Activated CD8-positive, alpha-beta T cell treated with anti-CD3 and anti-CD28 coated beads, Interleukin-2, amount 10 ng/mL, durations not matched to agents 7 days and 5 days (primary cell): ENCODE data around the gene MBNL1. TPM values are rescaled to one million over a fixed set of nuclear protein-coding genes. Genes with fewer than 3 reads are reported as not detected.

ENCODE experiments used
- ATAC-seq: fragments of 150-1000 bp; cut with Tn5 transposase; one replicate; pipeline ENCODE4 v1.10.0; 2021; ENCODE audit warnings: moderate library complexity
- CTCF ChIA-PET: fragments of 350-600 bp; sonication (Branson Sonifier 250); formaldehyde crosslinking; loops from one replicate; lab custom pipeline; 2021; ENCODE audit warnings: antibody characterized with exemption; lab: Charles Lee
- POLR2A ChIA-PET: fragments of 350-600 bp; sonication (Branson Sonifier 250); formaldehyde crosslinking; loops from one replicate; lab custom pipeline; 2021; ENCODE audit warnings: antibody characterized with exemption; lab: Charles Lee
- DNase-seq: peaks from one replicate; pipeline ENCODE4 v3.0.0-alpha.2; 2020
- H3K27ac Mint-ChIP-seq: one replicate; pipeline ENCODE4 v1.8.0; 2021; ENCODE audit warnings: mild to moderate bottlenecking, mixed read lengths
- H3K27me3 Mint-ChIP-seq: one replicate; pipeline ENCODE4 v1.8.0; 2021; ENCODE audit warnings: low read depth, mixed read lengths
- H3K36me3 Mint-ChIP-seq: one replicate; pipeline ENCODE4 v1.8.0; 2021; ENCODE audit warnings: low read depth, mixed read lengths
- H3K4me1 Mint-ChIP-seq: one replicate; pipeline ENCODE4 v1.8.0; 2021; ENCODE audit warnings: low read depth, mixed read lengths
- H3K4me3 Mint-ChIP-seq: one replicate; pipeline ENCODE4 v1.8.0; 2021; ENCODE audit warnings: mild to moderate bottlenecking, mixed read lengths
- H3K9me3 Mint-ChIP-seq: one replicate; pipeline ENCODE4 v1.8.0; 2022; ENCODE audit warnings: mixed read lengths; ENCODE audit not compliant: insufficient read depth
- total RNA-seq, 2 experiments: library from RNA; stranded (reverse); gene quantifications; one replicate each; pipeline ENCODE4 v1.2.3, GENCODE V29; 2021

The MBNL1 gene
- total RNA-seq, 2 experiments from 2014 or later: 469 to 504 TPM

GRCh38 chr3:152380043-152380442 lies 111.3 kb downstream of the MBNL1 start:
- no peaks in the 10 kb centered on the region for H3K9me3 Mint-ChIP-seq
- H3K27ac Mint-ChIP-seq: peak overlapping the region; percentile 56
- DNase-seq (no peak), ATAC-seq (no peak)
- peaks cover 50% of the 10 kb centered on the region for H3K4me1 Mint-ChIP-seq
- no peak overlapping the region for H3K4me3 Mint-ChIP-seq
- H3K27me3 Mint-ChIP-seq: no peaks in the 10 kb centered on the region
- ChIA-PET POLR2A (no interaction called here), CTCF (no interaction called here)
- peaks cover 41% of the 10 kb centered on the region for H3K36me3 Mint-ChIP-seq

DNA sequence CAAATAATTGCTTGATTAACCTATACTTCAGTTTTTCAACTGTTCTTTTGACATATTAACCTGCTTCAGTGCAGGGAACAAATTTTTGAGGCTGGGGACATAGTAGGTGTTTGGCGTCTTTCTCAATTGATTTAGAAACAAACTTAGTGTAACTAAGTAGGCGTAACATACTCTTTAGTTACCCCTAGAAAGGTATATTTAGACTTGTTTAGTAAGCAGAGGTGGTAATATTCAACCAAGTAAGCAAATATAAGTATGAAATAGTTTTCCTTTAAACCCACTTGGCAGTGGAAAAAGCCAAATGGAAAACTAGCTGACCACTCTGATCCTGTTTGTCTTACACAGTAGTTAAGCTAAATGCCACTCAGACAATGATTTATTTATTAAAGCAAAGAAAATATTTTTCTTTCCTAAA lies 113.2 kb downstream of the MBNL1 start:
- H3K4me3 Mint-ChIP-seq: no peak overlapping the region
- ChIA-PET CTCF (interaction anchor here (2.2 kb wide), 1 partner anchor 198 kb away, joined by 5 read pairs; no protein-coding TSS in a partner anchor), POLR2A (no interaction called here)
- H3K9me3 Mint-ChIP-seq: no peaks in the 10 kb centered on the region
- peaks cover 47% of the 10 kb centered on the region for H3K4me1 Mint-ChIP-seq
- DNase-seq (no peak), ATAC-seq (no peak)
- H3K27me3 Mint-ChIP-seq: no peaks in the 10 kb centered on the region
- H3K27ac Mint-ChIP-seq: no peak overlapping the region
- H3K36me3 Mint-ChIP-seq: peaks cover 35% of the 10 kb centered on the region

DNA sequence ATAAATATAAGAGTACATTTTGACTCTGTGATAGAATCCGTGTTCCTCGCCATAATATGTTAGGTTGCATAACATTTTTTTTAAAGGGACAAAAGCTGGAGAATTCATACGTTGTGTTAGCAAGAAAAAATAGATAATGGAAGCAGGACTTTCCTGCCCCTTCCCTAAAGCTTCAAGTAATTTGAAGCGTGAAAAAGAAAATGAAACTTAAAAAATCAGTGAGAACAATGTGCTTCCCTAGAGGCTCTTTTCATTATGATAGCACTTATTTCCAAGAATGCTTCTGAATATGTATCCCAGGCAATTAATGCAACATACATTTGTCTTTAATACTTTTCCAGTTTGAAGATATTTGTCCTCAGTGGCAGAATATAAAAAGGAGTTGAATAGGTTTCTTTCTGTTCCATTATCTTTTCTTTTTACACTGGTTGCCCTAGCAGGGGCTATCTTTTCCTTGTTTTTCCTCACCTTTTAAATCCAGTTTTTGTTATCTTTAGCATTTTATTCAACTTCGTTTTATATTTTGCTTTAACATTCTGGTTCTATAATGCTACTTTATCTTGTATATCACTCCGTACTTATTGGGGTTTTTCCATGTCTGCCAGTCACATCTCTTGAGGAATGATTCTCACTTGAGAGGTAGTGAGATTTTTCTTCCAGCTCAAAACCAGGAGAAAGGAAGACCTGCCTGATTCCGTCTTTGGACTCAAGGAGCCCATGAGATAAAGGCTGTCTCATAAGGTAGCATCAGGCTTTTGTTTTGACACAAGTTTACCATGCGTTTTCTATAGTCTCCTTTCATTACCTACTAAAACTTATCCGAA lies 113.8 kb downstream of the MBNL1 start:
- H3K36me3 Mint-ChIP-seq: peaks cover 34% of the 10 kb centered on the region
- peak overlapping the region; percentile 54 for H3K4me3 Mint-ChIP-seq
- H3K9me3 Mint-ChIP-seq: no peaks in the 10 kb centered on the region
- CTCF ChIA-PET: interaction anchor here (2.2 kb wide), 1 partner anchor 199 kb away, joined by 5 read pairs; no protein-coding TSS in a partner anchor
- no peak for DNase-seq
- POLR2A ChIA-PET: no interaction called here
- H3K27ac Mint-ChIP-seq: peak overlapping the region; percentile 71
- no peak for ATAC-seq
- H3K27me3 Mint-ChIP-seq: no peaks in the 10 kb centered on the region
- H3K4me1 Mint-ChIP-seq: peaks cover 48% of the 10 kb centered on the region

- ChIA-PET CTCF (interaction anchor here (0.8 kb wide), 1 partner anchor 10 kb away, joined by 4 read pairs; no protein-coding TSS in a partner anchor), POLR2A (no interaction called here)
- no peak for DNase-seq
- Mint-ChIP-seq H3K9me3 (no peaks in the 10 kb centered on the region), H3K4me1 (peaks cover 51% of the 10 kb centered on the region), H3K36me3 (peaks cover 32% of the 10 kb centered on the region), H3K27me3 (no peaks in the 10 kb centered on the region), H3K27ac (no peak overlapping the region), H3K4me3 (no peak overlapping the region)
- ATAC-seq: no peak
Observed at GRCh38 chr3:152383136-152383606, 114.4 kb downstream of the MBNL1 start.

DNA sequence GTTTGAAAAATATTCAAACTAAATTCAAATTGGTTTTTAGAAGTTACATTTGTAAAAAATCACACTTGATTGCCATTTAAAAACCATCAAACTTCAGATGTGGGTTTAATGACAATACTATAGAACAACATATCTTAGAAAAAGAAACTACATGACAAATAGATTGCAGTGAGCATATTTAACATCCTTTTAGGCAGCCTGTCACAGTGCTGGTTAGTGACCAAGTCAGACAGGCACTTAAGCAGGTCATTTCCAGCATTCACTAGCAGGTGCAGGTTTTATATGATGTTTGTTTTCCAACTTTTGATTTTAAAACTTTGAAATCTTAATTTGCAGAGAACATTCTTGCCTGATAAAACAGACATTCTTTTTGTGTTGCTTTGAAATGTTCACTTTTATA lies 115.7 kb downstream of the MBNL1 start:
- Mint-ChIP-seq H3K27me3 (no peaks in the 10 kb centered on the region), H3K9me3 (no peaks in the 10 kb centered on the region), H3K4me1 (peaks cover 53% of the 10 kb centered on the region), H3K4me3 (no peak overlapping the region), H3K36me3 (peaks cover 38% of the 10 kb centered on the region), H3K27ac (no peak overlapping the region)
- ATAC-seq: peak; percentile 56
- ChIA-PET CTCF (interaction anchor here (0.7 kb wide), 1 partner anchor 18 kb away, joined by 3 read pairs; no protein-coding TSS in a partner anchor), POLR2A (no interaction called here)
- no peak for DNase-seq

- H3K4me1 Mint-ChIP-seq: peaks cover 45% of the 10 kb centered on the region
- H3K27me3 Mint-ChIP-seq: no peaks in the 10 kb centered on the region
- H3K27ac Mint-ChIP-seq: no peak overlapping the region
- no peak for DNase-seq
- ATAC-seq: no peak
- H3K36me3 Mint-ChIP-seq: peaks cover 37% of the 10 kb centered on the region
- ChIA-PET CTCF (no interaction called here), POLR2A (no interaction called here)
- no peaks in the 10 kb centered on the region for H3K9me3 Mint-ChIP-seq
- H3K4me3 Mint-ChIP-seq: no peak overlapping the region
Observed at GRCh38 chr3:152385761-152386160, 117.0 kb downstream of the MBNL1 start.

- H3K36me3 Mint-ChIP-seq: peaks cover 40% of the 10 kb centered on the region
- no peak overlapping the region for H3K27ac Mint-ChIP-seq
- H3K27me3 Mint-ChIP-seq: no peaks in the 10 kb centered on the region
- no peak overlapping the region for H3K4me3 Mint-ChIP-seq
- DNase-seq (no peak), ATAC-seq (no peak)
- ChIA-PET POLR2A (no interaction called here), CTCF (no interaction called here)
- H3K4me1 Mint-ChIP-seq: peaks cover 45% of the 10 kb centered on the region
- no peaks in the 10 kb centered on the region for H3K9me3 Mint-ChIP-seq
Observed at GRCh38 chr3:152386208-152386607, 117.5 kb downstream of the MBNL1 start.

- DNase-seq (no peak), ATAC-seq (no peak)
- Mint-ChIP-seq H3K36me3 (peaks cover 45% of the 10 kb centered on the region), H3K27ac (no peak overlapping the region), H3K4me1 (peaks cover 34% of the 10 kb centered on the region), H3K27me3 (no peaks in the 10 kb centered on the region), H3K9me3 (no peaks in the 10 kb centered on the region), H3K4me3 (no peak overlapping the region)
- CTCF ChIA-PET: interaction anchor here (1.2 kb wide), 1 partner anchor 317 kb away, joined by 3 read pairs; no protein-coding TSS in a partner anchor
- POLR2A ChIA-PET: no interaction called here
Observed at GRCh38 chr3:152388631-152389030, 119.9 kb downstream of the MBNL1 start.

DNA sequence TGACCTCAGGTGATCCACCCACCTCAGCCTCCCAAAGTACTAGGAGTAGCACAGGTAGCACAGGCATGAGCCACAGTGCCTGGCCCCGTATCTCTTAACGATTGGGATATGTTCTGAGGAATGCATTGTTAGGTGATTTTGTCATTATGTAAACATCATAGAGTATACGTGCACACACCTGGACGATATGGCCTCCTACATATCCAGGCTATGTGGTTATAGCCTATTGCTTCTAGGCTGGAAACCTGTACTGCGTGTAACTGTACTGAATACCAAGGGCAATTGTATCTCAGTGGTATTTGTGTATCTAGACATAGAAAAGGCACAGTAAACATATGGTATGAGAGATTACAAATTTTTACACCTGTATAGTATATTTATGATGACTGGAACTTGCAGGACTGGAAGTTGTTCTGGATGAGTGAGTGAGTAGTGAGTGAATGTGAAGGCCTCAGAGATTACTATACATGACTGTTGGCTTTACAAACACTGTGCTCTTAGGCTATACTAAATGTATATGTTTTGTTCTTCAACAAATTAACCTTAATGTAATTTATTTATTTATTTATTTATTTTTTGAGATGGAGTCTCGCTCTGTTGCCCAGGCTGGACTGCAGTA lies 120.7 kb downstream of the MBNL1 start:
- peaks cover 30% of the 10 kb centered on the region for H3K4me1 Mint-ChIP-seq
- ChIA-PET POLR2A (no interaction called here), CTCF (no interaction called here)
- DNase-seq (no peak), ATAC-seq (no peak)
- no peak overlapping the region for H3K27ac Mint-ChIP-seq
- H3K9me3 Mint-ChIP-seq: no peaks in the 10 kb centered on the region
- H3K27me3 Mint-ChIP-seq: no peaks in the 10 kb centered on the region
- peaks cover 48% of the 10 kb centered on the region for H3K36me3 Mint-ChIP-seq
- no peak overlapping the region for H3K4me3 Mint-ChIP-seq

GRCh38 chr3:152390647-152391046 lies 121.9 kb downstream of the MBNL1 start:
- ChIA-PET POLR2A (interaction anchor here (0.8 to 1.0 kb wide), 2 partner anchors 12 to 106 kb away, joined by 3 to 6 read pairs; no protein-coding TSS in a partner anchor), CTCF (no interaction called here)
- ATAC-seq (peak; percentile 17), DNase-seq (no peak)
- Mint-ChIP-seq H3K9me3 (no peaks in the 10 kb centered on the region), H3K36me3 (peaks cover 57% of the 10 kb centered on the region), H3K4me1 (peaks cover 34% of the 10 kb centered on the region), H3K27me3 (no peaks in the 10 kb centered on the region), H3K27ac (no peak overlapping the region), H3K4me3 (no peak overlapping the region)

DNA sequence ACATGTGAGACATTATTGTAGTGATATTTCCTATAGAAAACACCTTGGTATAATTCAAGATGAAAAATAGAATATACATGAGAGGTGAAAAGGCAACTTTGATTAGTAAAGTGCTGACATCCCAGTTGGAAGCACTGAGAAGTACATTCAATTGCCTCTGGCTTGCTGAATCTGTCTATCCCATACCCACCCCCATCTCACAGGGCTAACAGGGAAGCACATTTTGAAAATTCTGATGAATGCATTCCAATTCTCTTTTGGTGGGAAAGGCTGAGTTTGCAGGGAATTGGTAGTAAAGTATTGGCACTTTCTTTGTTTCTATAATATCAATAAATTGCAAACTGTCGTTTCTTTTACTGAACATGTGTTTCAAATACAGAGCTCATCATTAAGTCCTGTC lies 122.9 kb downstream of the MBNL1 start:
- DNase-seq (no peak), ATAC-seq (no peak)
- POLR2A ChIA-PET: no interaction called here
- Mint-ChIP-seq H3K27me3 (no peaks in the 10 kb centered on the region), H3K4me3 (no peak overlapping the region), H3K36me3 (peaks cover 61% of the 10 kb centered on the region), H3K27ac (no peak overlapping the region), H3K4me1 (peaks cover 31% of the 10 kb centered on the region), H3K9me3 (no peaks in the 10 kb centered on the region)
- CTCF ChIA-PET: interaction anchor here (0.6 to 1.3 kb wide), 2 partner anchors 52 to 86 kb away, joined by 3 read pairs; no protein-coding TSS in a partner anchor
